Neural progenitor cell (in vitro differentiated cells): ENCODE results near the gene NRSN1. TPM values are rescaled to one million over a fixed set of nuclear protein-coding genes. Genes with fewer than 3 reads are reported as not detected.
A peak's percentile ranks its signal among the peaks of the same experiment; 100 is the strongest.

ENCODE experiments used
- DNase-seq: peaks from one replicate; pipeline ENCODE4 v3.0.0-alpha.2; 2016; ENCODE audit warnings: low spot score
- H2AFZ ChIP-seq: fragments of 200-600 bp; sonication (generic); replicated peaks from 2 replicates; pipeline ENCODE4 v1.6.1; 2016; ENCODE audit warnings: antibody characterized with exemption
- H3F3A ChIP-seq: fragments of 200-600 bp; sonication (generic); 2 replicates; pipeline ENCODE4 v1.6.1; 2016; ENCODE audit warnings: antibody characterized with exemption, low read depth
- H3K27ac ChIP-seq: fragments of 200-600 bp; sonication (generic); 2 replicates; pipeline ENCODE4 v1.5.1; 2016; ENCODE audit warnings: mild to moderate bottlenecking
- H3K27me3 ChIP-seq: fragments of 200-600 bp; sonication (generic); 2 replicates; pipeline ENCODE4 v1.6.1; 2016; ENCODE audit warnings: mild to moderate bottlenecking, moderate library complexity
- H3K36me3 ChIP-seq: fragments of 200-600 bp; sonication (generic); 2 replicates; pipeline ENCODE4 v1.5.1; 2016
- H3K4me1 ChIP-seq: fragments of 200-600 bp; sonication (generic); 2 replicates; pipeline ENCODE4 v1.6.1; 2016; ENCODE audit warnings: mixed run types
- H3K4me2 ChIP-seq: fragments of 200-600 bp; sonication (generic); 2 replicates; pipeline ENCODE4 v1.6.1; 2016
- H3K4me3 ChIP-seq: fragments of 200-600 bp; sonication (generic); 2 replicates; pipeline ENCODE4 v1.5.1; 2016
- H3K79me2 ChIP-seq: fragments of 200-600 bp; sonication (generic); 2 replicates; pipeline ENCODE4 v1.6.1; 2016; ENCODE audit warnings: low read depth
- H3K9ac ChIP-seq: fragments of 200-600 bp; sonication (generic); 2 replicates; pipeline ENCODE4 v1.6.1; 2016
- H3K9me3 ChIP-seq: fragments of 200-600 bp; sonication (generic); 2 replicates; pipeline ENCODE4 v1.5.1; 2016; ENCODE audit warnings: low read depth
- H4K20me1 ChIP-seq: fragments of 200-600 bp; sonication (generic); 2 replicates; pipeline ENCODE4 v1.6.1; 2016; ENCODE audit warnings: low read depth
- H3K27ac Mint-ChIP-seq: 3 replicates; pipeline ENCODE4 v1.8.0; 2021; ENCODE audit warnings: mixed read lengths
- H3K27me3 Mint-ChIP-seq: 2 replicates; pipeline ENCODE4 v1.8.0; 2022; ENCODE audit warnings: low read depth, mild to moderate bottlenecking, inconsistent platforms, moderate library complexity, mixed read lengths; ENCODE audit not compliant: insufficient read depth
- H3K36me3 Mint-ChIP-seq: 3 replicates; pipeline ENCODE4 v1.8.0; 2021; ENCODE audit warnings: mixed read lengths
- H3K4me1 Mint-ChIP-seq: 3 replicates; pipeline ENCODE4 v1.8.0; 2021; ENCODE audit warnings: mixed read lengths
- H3K4me3 Mint-ChIP-seq: 3 replicates; pipeline ENCODE4 v1.8.0; 2021; ENCODE audit warnings: mild to moderate bottlenecking, moderate library complexity, mixed read lengths
- H3K9me3 Mint-ChIP-seq: 3 replicates; pipeline ENCODE4 v1.8.0; 2020; ENCODE audit warnings: mixed read lengths
- EZH2 ChIP-seq: fragments of 200-600 bp; sonication (generic); IDR thresholded peaks from 2 replicates; pipeline ENCODE4 v1.6.1; 2017; ENCODE audit warnings: antibody characterized with exemption, mild to moderate bottlenecking, moderate library complexity
- EZH2phosphoT487 ChIP-seq: fragments of 200-600 bp; sonication (generic); IDR thresholded peaks from 2 replicates; pipeline ENCODE4 v1.6.1; 2017; ENCODE audit warnings: antibody characterized with exemption
- total RNA-seq: library from RNA; depleted of rRNA; stranded (reverse); fragments of >200 nt; gene quantifications from 2 replicates; pipeline ENCODE4 v1.2.3, GENCODE V29; 2015; ENCODE audit warnings: low replicate concordance
- TF ChIP-seq, protein P1 (sequence below): fragments of 200-600 bp; sonication (generic); IDR thresholded peaks from 2 replicates; pipeline ENCODE4 v1.5.1; 2017; ENCODE audit warnings: antibody characterized with exemption, mild to moderate bottlenecking

The NRSN1 gene
- total RNA-seq, 1 donor from 2014 or later: 0.19 TPM

DNA sequence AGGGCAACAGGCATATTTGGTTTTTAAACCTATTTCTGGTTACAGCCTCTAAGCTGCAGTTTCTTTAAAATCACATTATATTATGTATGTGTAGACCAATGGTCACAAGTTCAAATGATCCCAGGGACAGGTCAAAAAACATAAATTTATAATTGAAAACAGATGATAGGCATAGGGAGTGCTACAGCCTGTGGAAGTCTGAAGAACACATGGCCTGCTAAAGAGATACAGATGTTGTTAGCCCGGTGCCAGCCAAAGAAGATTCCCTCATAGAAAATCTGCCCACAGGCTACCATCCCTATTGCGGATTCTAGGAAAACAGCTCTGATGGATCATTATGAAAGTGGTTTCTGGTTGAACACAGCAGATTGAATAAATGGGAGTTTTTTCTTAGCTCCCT lies 65.3 kb downstream of the NRSN1 start:
- Histone ChIP-seq H3F3A (no peaks in the 10 kb centered on the region), H3K4me1 (peaks cover 10% of the 10 kb centered on the region), H3K4me2 (no peak overlapping the region), H3K27me3 (no peaks in the 10 kb centered on the region), H3K27ac (no peak overlapping the region), H3K4me3 (no peak overlapping the region), H3K9ac (no peak overlapping the region), H3K36me3 (no peaks in the 10 kb centered on the region), H2AFZ (no peak overlapping the region), H3K79me2 (no peaks in the 10 kb centered on the region), H4K20me1 (no peaks in the 10 kb centered on the region), H3K9me3 (no peaks in the 10 kb centered on the region)
- H3K4me3 Mint-ChIP-seq: no peak overlapping the region
- no peaks in the 10 kb centered on the region for H3K36me3 Mint-ChIP-seq
- no peaks in the 10 kb centered on the region for H3K27me3 Mint-ChIP-seq
- DNase-seq: no peak
- H3K4me1 Mint-ChIP-seq: peaks cover 6% of the 10 kb centered on the region
- no peaks in the 10 kb centered on the region for H3K9me3 Mint-ChIP-seq
- no peak overlapping the region for H3K27ac Mint-ChIP-seq
- no peak for TF ChIP-seq EZH2phosphoT487
- TF ChIP-seq, protein P1, sequence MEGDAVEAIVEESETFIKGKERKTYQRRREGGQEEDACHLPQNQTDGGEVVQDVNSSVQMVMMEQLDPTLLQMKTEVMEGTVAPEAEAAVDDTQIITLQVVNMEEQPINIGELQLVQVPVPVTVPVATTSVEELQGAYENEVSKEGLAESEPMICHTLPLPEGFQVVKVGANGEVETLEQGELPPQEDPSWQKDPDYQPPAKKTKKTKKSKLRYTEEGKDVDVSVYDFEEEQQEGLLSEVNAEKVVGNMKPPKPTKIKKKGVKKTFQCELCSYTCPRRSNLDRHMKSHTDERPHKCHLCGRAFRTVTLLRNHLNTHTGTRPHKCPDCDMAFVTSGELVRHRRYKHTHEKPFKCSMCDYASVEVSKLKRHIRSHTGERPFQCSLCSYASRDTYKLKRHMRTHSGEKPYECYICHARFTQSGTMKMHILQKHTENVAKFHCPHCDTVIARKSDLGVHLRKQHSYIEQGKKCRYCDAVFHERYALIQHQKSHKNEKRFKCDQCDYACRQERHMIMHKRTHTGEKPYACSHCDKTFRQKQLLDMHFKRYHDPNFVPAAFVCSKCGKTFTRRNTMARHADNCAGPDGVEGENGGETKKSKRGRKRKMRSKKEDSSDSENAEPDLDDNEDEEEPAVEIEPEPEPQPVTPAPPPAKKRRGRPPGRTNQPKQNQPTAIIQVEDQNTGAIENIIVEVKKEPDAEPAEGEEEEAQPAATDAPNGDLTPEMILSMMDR: no peak
- TF ChIP-seq EZH2: no peak

DNA sequence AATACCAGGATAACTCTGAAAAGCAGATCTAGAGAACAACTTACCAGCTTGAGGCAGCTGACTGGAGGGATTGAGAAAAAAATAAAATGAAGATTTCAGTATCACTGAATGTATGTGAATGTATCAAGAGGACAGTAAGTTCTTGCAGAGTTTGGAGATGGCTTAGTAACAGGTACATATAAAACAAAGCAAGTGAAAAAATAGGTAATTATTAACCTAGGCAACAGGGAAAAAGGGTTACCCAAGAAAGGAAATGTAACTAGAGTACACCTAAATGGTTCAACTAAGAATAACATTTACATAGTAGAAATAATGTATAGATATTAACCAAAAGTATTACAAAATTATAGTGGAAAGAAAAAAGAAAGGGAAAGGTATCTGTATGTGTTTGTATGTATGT lies 67.3 kb downstream of the NRSN1 start:
- H3K9me3 Mint-ChIP-seq: no peaks in the 10 kb centered on the region
- H3K27ac Mint-ChIP-seq: no peak overlapping the region

DNA sequence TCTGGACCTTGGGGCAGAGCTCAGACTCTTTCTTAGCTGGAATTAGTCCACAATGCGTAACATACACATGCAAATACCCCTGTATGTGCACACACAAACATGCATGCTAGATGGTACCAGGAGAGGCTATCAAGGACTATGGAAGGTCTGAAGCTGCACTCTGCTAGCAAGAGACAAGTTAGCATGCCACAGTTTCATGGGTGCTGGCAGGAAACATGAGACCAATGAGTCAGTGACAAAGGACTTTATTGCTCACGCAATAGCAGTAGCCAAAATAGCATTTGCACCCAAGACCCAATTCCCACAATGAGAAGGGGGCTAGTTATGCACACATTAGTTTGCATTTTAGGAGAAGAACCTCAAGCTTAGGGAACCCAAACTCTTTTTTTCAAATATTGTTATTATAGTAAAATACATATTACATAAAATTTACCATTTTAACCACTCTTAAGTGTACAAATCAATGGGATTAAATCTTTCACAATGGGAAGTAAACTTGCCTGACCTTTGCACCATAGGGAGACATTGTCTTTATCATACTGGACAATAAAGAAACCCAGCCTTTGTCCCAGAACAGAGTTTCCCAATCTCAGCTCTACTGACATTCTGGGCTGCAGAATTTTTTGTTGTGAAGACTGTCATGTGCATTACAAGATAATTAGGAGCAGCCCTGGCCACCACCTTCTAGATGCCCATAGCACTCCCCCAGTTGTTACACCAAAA lies 69.1 kb downstream of the NRSN1 start:
- Histone ChIP-seq H3K9me3 (no peaks in the 10 kb centered on the region), H2AFZ (peak overlapping the region; percentile 15), H3K4me2 (peak overlapping the region; percentile 52), H3K27ac (no peak overlapping the region), H3K9ac (no peak overlapping the region), H3F3A (no peaks in the 10 kb centered on the region), H3K27me3 (no peaks in the 10 kb centered on the region), H3K79me2 (no peaks in the 10 kb centered on the region), H3K4me1 (peaks cover 10% of the 10 kb centered on the region), H3K4me3 (no peak overlapping the region), H3K36me3 (no peaks in the 10 kb centered on the region), H4K20me1 (no peaks in the 10 kb centered on the region)
- peak; percentile 24 for DNase-seq
- Mint-ChIP-seq H3K27ac (no peak overlapping the region), H3K4me1 (peaks cover 6% of the 10 kb centered on the region), H3K36me3 (no peaks in the 10 kb centered on the region), H3K9me3 (peaks cover 4% of the 10 kb centered on the region), H3K4me3 (no peak overlapping the region), H3K27me3 (no peaks in the 10 kb centered on the region)
- TF ChIP-seq, protein P1: no peak

More for the DNA sequence above, 67.3 kb downstream of the NRSN1 start:
- Histone ChIP-seq H3K36me3 (no peaks in the 10 kb centered on the region), H3K79me2 (no peaks in the 10 kb centered on the region), H3K9me3 (no peaks in the 10 kb centered on the region), H3K4me2 (no peak overlapping the region), H3K9ac (no peak overlapping the region), H3F3A (no peaks in the 10 kb centered on the region), H3K27ac (no peak overlapping the region), H3K4me3 (no peak overlapping the region), H4K20me1 (no peaks in the 10 kb centered on the region), H2AFZ (no peak overlapping the region), H3K27me3 (no peaks in the 10 kb centered on the region), H3K4me1 (peaks cover 10% of the 10 kb centered on the region)
- no peak overlapping the region for H3K4me3 Mint-ChIP-seq
- H3K36me3 Mint-ChIP-seq: no peaks in the 10 kb centered on the region
- DNase-seq: no peak
- TF ChIP-seq EZH2 (no peak), EZH2phosphoT487 (no peak)
- no peaks in the 10 kb centered on the region for H3K27me3 Mint-ChIP-seq
- H3K4me1 Mint-ChIP-seq: peaks cover 6% of the 10 kb centered on the region

DNA sequence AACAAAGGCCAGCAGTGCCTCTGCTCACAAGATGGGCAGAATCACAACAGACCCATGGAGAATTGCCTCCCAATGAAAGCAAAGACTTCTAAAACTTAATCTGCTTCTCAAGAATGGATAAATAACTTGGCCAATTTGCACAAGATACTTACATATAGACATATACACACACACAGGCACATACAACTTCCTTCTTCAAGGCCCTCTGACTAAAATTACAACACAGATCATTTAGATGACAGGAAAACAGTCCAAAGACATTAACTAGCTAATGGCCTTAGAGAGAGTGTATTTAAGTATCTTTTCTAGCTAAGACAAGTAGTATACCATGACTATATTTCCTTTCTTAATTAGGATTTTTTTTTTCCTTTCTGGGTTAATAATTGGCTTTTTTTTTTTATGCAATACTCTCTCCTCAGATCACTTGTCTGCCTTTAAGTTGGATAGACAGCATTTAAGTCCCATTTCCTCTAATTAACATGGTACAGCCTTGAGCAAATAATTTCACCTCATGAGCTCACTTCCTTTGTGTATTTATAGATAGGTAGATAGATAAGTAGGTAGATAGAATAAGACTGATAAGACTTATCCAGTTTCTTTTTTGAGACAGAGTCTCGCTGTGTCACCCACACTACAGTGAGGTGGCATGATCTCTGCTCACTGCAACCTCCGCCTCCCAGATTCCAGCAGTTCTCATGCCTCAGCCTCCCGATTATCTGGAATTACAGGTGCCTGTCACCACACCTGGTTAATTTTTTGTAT lies 70.0 kb downstream of the NRSN1 start:
- H3K4me1 Mint-ChIP-seq: peaks cover 6% of the 10 kb centered on the region
- Histone ChIP-seq H3K27ac (no peak overlapping the region), H3K36me3 (no peaks in the 10 kb centered on the region), H3K79me2 (no peaks in the 10 kb centered on the region), H3K4me1 (peaks cover 10% of the 10 kb centered on the region), H3K4me2 (peak overlapping the region; percentile 52), H3K27me3 (no peaks in the 10 kb centered on the region), H3K4me3 (no peak overlapping the region), H3F3A (no peaks in the 10 kb centered on the region), H2AFZ (no peak overlapping the region), H3K9me3 (no peaks in the 10 kb centered on the region), H3K9ac (no peak overlapping the region), H4K20me1 (no peaks in the 10 kb centered on the region)
- H3K27ac Mint-ChIP-seq: no peak overlapping the region
- H3K27me3 Mint-ChIP-seq: no peaks in the 10 kb centered on the region
- DNase-seq: no peak
- peaks cover 6% of the 10 kb centered on the region for H3K9me3 Mint-ChIP-seq
- no peak overlapping the region for H3K4me3 Mint-ChIP-seq
- no peaks in the 10 kb centered on the region for H3K36me3 Mint-ChIP-seq
- no peak for TF ChIP-seq EZH2
- no peak for TF ChIP-seq EZH2phosphoT487
- TF ChIP-seq, protein P1: no peak
